HG03342 (cell line): ENCODE data around the gene DNAJC18.
"Not testable (repeated sequence)": the region's sequence is repeated elsewhere in the genome, so short reads cannot be mapped to it uniquely, and the experiment has no call there.

Experiments used
- ATAC-seq: cut with Tn5 transposase; IDR thresholded peaks from one replicate; pipeline ENCODE4 v1.9.1; 2021; ENCODE audit warnings: mild to moderate bottlenecking, moderate library complexity; ENCODE audit not compliant: unreplicated experiment

The DNAJC18 gene

GRCh38 chr5:139389701-139390638 lies 49.4 kb downstream of the DNAJC18 start, which contains the start of gene MZB1:
TSS of gene MZB1 (minus strand) at chr5:139389913. CDS start at chr5:139389856, 57 bp downstream.
- peak; percentile 41 for ATAC-seq

DNA sequence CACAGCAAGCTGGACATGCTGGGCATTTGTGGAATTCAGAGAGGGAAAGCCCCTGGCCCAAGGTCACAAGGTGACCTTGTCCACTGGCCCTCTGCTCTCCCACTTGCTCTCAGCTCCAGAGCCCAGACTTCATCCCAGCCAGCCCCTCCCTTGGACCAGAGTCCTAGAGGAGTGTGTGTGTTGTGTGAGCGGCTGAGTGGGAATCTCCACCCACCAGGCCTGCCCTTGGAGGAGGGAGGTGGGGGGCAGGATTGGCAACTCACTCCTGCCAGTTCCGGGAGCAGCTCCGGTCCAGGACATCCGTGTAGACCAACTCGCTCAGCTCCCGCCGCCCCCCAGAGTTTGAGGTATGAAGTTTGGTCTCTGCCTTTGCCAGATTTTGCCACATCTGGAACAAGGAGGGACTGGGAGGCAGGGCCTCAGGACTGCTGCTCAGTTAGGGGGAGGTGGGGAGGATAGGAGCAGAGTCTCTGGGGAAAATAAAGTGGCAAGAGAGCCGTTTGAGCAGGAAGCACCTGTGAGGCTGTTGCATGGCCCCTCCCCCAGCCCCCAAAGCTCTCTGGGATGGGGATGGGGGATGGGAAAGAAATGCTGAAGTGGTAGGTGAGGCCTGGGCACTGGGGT lies 51.0 kb downstream of the DNAJC18 start:
- ATAC-seq, result no peak

- no peak for ATAC-seq
Measured at GRCh38 chr5:139387611-139388197, 51.6 kb downstream of the DNAJC18 start.

GRCh38 chr5:139386956-139387355 lies 52.4 kb downstream of the DNAJC18 start:
- not testable (repeated sequence) for ATAC-seq

GRCh38 chr5:139386050-139386438 lies 53.3 kb downstream of the DNAJC18 start:
- no peak for ATAC-seq

- no peak for ATAC-seq
Measured at GRCh38 chr5:139385061-139386049, 54.0 kb downstream of the DNAJC18 start.

DNA sequence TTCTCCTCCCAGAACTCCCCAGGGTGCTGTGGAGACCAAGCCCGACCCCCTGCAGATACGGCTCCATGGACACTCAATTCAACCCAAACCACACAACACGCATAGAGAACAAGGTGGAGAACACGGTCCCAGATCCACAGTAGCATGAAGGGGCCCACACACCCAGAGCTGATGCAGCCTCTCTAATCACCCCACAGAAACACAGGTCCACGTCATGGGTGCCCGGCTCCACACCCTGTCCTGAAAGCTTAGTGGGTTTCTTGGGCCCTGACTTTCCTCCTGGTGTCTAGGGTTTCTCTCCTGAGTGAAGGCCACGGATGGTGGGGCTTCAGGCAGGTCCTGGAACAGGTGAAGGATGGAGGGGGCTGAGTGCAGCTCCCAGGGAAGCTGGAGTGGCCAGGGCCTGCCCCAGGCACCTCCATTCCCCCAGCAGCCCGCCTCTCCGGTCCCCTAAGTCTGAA lies 54.7 kb downstream of the DNAJC18 start:
- ATAC-seq, result no peak

- ATAC-seq, result no peak
Measured at GRCh38 chr5:139383993-139384590, 55.2 kb downstream of the DNAJC18 start.

GRCh38 chr5:139383275-139383992 lies 55.9 kb downstream of the DNAJC18 start, which contains the start of gene SLC23A1:
TSS of gene SLC23A1 (minus strand) at chr5:139383297. CDS start at chr5:139383253, 44 bp downstream.
- no peak for ATAC-seq

DNA sequence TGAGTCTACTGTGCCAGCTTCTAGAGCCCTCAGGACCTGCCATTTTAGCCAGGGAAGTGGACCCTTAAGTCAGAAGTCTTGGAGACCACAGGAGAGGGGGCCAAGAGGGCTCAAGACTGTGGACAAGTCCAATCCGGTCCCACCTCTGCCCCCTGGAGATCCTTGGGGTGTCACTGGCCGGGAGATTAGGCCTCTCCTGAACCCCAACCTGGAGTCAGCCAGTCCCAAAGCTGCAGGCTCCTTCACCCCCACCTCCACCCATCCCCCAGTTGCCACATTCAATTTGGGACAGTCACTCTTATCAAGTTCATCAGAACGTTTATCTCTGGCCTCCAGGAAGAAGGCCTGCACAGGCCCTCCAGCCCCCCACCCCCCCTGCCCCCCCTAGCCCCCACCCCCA lies 56.5 kb downstream of the DNAJC18 start:
- ATAC-seq, result no peak

- no peak for ATAC-seq
Measured at GRCh38 chr5:139381837-139382761, 57.2 kb downstream of the DNAJC18 start.

DNA sequence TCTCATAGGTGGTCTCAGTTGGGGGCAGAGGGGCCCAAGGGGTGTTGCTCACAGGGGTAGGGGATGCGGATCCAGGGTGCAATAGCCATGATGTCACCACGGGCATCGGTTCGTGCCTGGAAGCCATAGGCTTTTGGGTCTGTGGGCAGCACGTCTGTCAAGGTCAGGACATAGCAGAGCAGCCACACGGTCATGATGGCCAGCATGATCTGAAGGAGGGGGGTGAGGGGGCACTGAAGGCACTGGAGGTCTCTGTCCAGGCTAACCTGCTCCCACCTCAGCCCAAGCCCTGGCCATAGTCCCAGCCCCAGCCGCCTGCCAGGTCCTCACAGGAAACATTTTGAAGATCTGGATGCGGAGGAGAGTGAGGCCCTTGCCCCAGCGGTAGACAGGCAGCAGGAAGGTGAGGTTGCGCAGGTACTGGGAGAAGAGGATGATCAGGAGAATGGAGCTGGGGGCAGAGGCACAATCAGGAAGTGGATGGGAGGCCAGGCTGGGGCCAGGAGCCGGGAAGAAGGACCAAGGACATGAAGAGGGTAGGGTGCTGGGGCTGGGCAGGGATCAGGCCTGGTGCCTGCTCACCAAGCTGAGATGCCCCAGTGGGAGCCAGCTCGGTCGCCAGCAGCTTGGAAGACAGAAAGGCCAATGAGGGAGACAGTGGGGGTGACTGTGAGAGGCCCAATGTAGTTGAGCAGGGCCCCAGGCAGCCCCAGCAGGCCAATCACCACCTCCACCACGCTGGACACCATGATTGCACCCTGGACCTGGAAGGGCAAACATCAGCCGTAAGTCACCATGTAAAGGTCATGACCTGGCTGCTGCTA lies 59.5 kb downstream of the DNAJC18 start:
- no peak for ATAC-seq

DNA sequence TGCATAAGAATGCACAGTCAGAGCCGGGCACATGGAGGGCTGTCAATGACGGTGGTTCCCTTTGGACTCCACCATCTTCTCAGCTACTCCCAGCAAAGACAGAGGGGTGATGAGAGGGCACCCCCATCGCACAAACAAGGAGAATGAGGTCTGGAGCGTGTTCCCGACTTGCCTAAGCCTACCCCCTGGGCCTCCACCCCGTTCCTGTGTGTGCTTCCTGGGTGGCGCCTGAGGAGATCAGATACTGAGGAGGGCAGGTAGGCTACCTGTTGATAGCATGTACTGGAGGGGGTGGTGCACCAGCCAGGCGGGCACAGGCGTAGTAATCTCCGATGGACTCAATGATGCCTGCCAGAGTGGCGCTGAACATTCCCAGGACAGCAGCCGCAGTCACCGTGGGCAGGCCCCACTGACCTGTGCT lies 60.4 kb downstream of the DNAJC18 start:
- no peak for ATAC-seq

DNA sequence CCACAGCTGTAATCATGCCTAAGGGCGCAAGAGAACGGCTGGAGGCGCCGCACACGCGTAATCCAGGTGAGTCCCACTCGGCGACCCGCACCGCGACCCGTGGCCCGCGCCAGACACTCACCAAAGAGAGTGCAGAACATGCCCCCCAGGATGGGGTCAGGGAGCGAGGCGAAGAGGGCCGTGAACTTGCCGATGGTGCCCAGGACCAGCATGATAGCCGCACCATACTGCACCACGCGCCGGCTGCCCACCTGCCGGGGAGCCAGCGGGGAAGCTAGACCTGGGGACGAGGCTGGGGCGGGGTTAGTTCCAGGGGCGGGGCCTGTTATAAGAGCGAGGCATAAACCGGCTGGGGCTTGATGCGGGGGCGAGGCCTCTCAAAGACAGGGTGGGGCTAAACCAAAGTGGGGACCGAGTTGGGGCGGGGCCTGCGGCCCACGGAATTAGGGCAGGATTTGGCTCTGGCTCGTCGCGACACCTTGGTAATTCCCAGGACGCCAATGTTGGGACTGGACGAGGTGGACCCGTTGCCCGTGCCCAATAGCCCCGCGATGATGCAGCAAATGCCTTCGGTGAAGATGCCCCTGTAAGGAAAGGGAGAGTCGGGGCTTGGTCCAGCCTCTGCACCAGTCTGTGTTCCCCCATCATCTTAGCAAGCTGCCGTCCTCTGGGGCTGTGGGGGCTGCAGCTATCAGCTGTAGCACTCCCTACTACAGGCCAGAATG lies 61.1 kb downstream of the DNAJC18 start:
- no peak for ATAC-seq

DNA sequence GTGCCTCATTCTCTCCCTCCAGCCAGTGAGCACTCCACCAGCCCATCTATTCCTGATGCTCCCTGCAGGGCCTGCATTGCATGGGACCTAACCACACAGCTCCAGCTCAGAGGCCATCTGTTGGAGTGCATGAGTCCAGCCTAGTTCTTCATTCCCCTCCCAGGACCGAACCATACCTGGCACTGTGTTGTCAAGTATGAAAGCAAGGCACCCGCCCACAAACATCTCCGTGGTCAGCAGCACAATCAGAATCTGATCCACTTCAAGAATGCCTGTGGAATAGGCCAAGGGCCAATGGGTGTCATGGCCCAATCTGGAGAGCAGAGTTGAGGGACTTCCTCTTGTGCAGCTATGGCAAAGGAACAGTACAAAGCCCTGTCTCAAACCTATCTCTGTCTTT lies 62.1 kb downstream of the DNAJC18 start:
- ATAC-seq, result no peak

- ATAC-seq, result no peak
Measured at GRCh38 chr5:139376364-139376763, 63.0 kb downstream of the DNAJC18 start.

GRCh38 chr5:139374909-139375308 lies 64.4 kb downstream of the DNAJC18 start:
- no peak for ATAC-seq
